NCI-H2081 treated with DMSO at 0.1 percent for 48 hours (cell line): ENCODE results near the gene MYL11.

Experiments
- DNase-seq: peaks from one replicate; lab custom pipeline; 2025; lab: John Stamatoyannopoulos, UW

MYL11 gene

GRCh38 chr16:30354423-30355143 is 20.0 kb upstream of the MYL11 start:
- DNase-seq: no peak

- DNase-seq: peak; percentile 81
Observed at GRCh38 chr16:30355144-30355953, 19.3 kb upstream of the MYL11 start, which contains the start of gene CD2BP2. TSS of gene CD2BP2 (minus strand) at chr16:30355308. CDS start at chr16:30354681, 627 bp downstream.

GRCh38 chr16:30355954-30356308 is 18.7 kb upstream of the MYL11 start:
- DNase-seq: no peak

- no peak for DNase-seq
Observed at GRCh38 chr16:30356401-30357084, 18.1 kb upstream of the MYL11 start.

GRCh38 chr16:30357085-30357714 is 17.4 kb upstream of the MYL11 start:
- DNase-seq: no peak

- DNase-seq: no peak
Observed at GRCh38 chr16:30357715-30358576, 16.7 kb upstream of the MYL11 start.

- no peak for DNase-seq
Observed at GRCh38 chr16:30358577-30358936, 16.0 kb upstream of the MYL11 start.

GRCh38 chr16:30358990-30359870 is 15.4 kb upstream of the MYL11 start:
- no peak for DNase-seq

- DNase-seq: no peak
Observed at GRCh38 chr16:30359871-30360170, 14.8 kb upstream of the MYL11 start.

- DNase-seq: no peak
Observed at GRCh38 chr16:30361180-30361579, 13.4 kb upstream of the MYL11 start.

- DNase-seq: no peak
Observed at GRCh38 chr16:30365200-30365599, 9.4 kb upstream of the MYL11 start.

GRCh38 chr16:30366511-30366910 is 8.1 kb upstream of the MYL11 start:
- DNase-seq: no peak

GRCh38 chr16:30367349-30368009 is 7.1 kb upstream of the MYL11 start:
- no peak for DNase-seq

- no peak for DNase-seq
Observed at GRCh38 chr16:30368122-30368791, 6.3 kb upstream of the MYL11 start.

GRCh38 chr16:30368792-30369090 is 5.9 kb upstream of the MYL11 start:
- DNase-seq: no peak

GRCh38 chr16:30369091-30369937 is 5.3 kb upstream of the MYL11 start:
- no peak for DNase-seq

- no peak for DNase-seq
Observed at GRCh38 chr16:30369938-30370455, 4.6 kb upstream of the MYL11 start.

GRCh38 chr16:30370456-30371247 is 4.0 kb upstream of the MYL11 start, which contains the start of gene TBC1D10B:
TSS of gene TBC1D10B (minus strand) at chr16:30370494. CDS start at chr16:30370183, 311 bp downstream.
- peak; percentile 96 for DNase-seq
